Left renal pelvis (tissue), 4 donors: ENCODE data around the gene KIF21B. TPM values are rescaled to one million over a fixed set of nuclear protein-coding genes. Genes with fewer than 3 reads are reported as not detected.
A peak's percentile ranks its signal among the peaks of the same experiment; 100 is the strongest.
"Not testable (repeated sequence)": the region's sequence is repeated elsewhere in the genome, so short reads cannot be mapped to it uniquely, and the experiment has no call there.

Experiments
- DNase-seq, 4 donors: peaks; one replicate each; pipeline ENCODE4 v3.0.0-alpha.2; 2013; ENCODE audit warnings: low read depth in 4 of 4, low spot score in 3 of 4
- polyA plus RNA-seq, 4 donors: library from polyadenylated mRNA; unstranded; fragments of 120-200 nt; gene quantifications; one replicate each; pipeline ENCODE4 v1.2.1, GENCODE V29; 2013; ENCODE audit not compliant: insufficient read length in 4 of 4

The KIF21B gene
- polyA plus RNA-seq, 4 donors: 2.1 to 3.5 (median 2.5) TPM

DNA sequence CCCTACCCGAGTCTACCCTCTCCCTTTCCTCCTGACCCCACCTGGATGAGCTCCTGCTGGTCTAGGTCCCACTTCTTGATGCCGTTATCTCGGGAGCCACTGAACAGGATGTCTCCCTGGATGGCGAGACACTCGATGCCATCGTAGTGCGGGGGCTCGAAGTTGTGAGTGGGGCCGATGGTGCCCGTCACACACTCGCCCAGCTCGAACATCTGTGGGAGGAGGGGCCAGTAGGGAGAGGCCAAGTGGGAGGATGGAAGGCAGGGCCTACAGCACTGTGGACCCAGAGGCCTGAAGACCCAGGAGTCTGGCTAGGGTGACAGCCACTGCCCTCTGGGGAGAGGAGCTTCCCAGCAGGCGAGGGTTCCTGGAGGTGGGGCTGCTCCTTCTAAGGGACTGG is 48.1 kb downstream of the KIF21B start:
- DNase-seq: no peak

DNA sequence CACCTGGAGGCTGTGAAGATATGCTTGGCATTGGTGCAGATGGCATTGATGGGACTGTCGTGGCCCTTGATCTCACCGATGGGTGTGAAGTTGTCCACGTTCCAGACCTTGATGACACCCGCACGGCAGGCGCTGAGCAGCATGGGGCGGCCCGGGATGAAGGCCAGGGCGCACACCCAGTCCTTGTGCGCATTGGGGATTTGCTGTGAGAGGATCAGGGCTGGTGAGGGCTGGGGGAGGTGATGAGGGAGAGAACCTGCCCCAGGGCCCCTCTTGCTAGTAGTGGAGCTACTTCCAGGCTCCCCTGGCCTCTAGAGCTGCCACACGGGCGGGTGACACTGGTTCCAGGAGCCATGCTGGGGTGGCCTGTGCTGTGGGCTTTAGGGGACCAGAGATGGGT is 48.8 kb downstream of the KIF21B start:
- no peak for DNase-seq

DNA sequence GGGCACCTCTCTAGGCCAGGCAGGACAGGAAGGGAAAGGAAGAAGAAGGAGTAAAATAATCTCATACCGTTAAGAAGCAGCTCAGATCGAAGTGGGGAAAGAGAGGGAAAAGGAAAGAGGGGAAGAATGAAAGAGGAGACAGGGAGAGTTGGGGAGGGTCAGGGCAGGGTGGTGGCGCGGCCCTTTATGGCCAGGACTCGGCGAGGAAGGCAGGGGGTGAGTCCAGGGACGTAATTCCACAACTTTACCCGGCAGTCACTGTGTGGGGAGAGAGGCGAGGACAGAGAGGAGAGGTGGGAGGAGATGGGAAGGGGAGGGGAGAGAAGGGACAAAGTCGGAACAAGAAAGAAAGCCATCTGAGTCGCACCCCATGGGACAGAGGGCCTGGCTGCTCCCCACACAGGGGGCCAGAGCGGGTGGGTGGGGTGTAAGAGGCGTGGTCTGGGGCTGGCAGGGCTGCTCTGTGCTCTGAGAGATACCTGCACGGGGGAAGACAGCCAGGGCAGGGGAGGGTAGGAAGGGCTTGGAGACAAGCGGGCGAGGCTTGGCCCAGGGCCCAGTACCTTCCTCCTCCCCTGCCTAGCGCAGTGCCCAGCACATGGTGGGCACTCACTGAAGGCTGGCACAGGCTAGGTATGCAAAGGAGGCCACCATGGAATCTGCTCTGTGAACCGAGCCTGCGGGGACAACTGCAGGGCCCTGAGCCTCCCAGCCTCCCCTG is 49.4 kb downstream of the KIF21B start:
- no peak for DNase-seq

DNA sequence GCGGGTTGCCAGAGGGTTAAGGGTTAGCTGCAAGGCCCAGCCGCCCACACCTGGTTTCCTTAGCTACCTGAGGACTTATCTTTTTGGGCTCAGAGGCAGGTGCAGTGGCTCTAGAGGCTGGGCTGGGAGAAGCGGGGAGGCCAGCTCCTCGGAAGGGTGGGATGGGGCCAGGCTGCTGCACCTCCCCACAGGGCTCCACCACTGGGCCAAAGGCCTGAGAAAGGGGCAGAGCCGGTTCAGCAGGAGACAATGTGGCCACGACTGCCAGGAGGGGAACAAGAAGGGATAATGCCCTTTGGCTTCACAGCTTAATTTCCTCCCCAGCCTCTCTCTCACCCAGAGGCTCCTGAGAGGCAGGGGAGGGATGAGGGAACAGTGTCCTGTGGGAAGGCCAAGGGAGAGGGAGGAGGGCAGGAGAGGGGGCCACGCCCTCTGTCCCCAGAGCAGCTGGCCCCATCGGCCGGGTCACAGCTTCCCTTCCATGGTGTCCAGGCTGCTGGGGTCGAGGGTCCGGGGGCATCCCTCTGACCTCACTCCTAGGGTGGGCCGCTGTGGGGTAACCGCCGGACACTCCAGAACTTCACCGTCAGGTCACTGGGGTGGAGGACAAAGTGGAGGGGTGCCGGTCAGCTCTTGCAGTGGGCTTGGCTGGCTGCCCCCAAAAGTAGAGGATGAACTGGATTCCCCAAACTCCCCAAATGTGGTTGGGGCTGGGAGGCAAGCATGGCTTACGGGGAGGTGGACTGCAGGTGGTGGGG is 50.4 kb downstream of the KIF21B start:
- DNase-seq: no peak

DNA sequence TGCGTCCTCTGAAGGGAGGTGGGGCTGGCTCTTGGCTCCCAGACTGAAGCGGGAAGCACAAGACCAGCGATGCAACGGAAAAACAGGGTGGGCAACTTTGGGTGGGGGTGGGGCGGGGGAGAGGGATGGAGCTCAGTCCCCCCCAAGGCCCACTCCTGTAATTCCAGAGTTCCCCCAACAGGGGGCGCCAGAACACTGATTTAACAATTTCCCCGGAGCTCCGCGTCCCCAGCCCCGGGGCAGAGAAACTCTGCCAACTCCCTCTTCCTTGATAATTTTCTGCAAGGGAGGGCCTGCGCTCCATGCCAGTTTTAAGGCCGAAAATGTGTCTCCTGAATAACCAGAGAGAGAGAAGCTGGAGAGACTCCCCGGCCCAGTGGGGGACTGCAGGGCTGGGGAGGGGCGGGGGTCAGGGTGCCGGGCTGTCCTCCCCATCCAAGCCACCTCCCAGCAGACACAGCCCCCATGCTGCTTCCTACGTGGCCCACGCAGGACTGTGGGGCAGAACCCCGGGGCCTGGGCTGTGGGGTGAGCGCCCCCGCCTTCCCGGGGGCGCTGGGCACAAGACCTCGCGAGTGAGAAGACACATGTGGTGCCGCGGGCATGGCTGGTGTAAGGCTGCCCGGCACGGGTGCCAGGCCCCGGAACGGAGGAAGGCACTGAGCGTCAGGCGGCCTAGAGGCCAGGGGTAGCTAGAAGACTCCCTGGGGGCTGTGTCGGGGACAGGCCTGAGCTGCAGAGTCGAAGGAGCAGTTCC is 51.4 kb downstream of the KIF21B start:
- peak in 3 of 4 donors; percentile 38 to 54 (median 48) for DNase-seq

DNA sequence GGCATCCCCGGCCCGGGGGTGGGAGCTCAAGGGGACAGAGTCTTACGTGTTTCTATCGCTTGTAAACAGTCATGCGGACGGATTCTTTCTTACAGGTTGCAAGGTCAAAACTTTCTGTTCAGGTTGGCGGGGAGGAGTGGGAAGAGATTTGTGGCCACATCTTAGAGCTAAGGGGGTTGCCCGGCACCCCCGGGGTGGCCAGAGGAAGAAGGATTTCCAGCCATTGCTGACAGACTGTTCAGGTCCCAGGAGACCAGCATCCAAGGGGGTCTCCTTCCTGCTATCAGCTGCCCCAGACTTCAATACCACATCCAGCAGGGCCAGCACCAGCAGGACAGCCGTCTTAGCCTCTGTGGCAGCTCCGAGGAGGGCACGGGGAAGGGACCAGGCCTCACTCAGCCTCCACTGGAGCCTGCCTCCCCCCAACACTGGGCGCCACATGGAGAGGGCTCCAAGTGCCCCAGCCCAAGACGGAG is 52.0 kb downstream of the KIF21B start:
- DNase-seq: no peak

DNA sequence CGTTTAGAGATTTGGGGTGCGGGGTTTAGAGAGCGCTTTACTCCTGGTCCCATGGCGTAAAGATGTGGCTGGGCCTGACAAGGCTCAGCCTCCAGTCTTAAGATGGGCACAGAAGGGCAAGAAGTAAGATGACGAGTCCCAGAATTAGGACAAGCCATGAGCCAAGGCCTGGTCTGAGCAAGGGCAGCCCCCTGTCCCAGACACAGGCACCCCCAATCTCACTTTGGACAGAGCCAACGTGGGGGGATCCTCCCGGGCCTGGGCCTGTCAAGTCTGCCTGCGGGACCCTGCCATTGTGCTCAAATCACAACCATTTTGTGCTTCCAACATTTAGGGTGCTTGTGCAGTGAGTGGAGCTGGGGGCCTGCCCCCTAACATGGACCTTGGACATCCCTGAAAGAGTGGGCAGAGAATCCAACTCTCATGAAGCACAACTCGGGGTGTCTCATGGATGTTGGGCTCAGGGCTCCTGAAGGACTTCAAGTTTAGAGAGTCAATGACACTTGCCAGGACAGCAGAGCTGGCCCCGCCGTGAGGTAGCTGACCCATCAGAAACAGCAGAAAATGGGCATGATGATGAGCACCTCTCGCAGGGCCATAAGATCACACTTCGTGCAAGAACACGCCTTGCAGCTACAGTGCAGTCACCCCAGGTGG is 52.6 kb downstream of the KIF21B start:
- no peak for DNase-seq

DNA sequence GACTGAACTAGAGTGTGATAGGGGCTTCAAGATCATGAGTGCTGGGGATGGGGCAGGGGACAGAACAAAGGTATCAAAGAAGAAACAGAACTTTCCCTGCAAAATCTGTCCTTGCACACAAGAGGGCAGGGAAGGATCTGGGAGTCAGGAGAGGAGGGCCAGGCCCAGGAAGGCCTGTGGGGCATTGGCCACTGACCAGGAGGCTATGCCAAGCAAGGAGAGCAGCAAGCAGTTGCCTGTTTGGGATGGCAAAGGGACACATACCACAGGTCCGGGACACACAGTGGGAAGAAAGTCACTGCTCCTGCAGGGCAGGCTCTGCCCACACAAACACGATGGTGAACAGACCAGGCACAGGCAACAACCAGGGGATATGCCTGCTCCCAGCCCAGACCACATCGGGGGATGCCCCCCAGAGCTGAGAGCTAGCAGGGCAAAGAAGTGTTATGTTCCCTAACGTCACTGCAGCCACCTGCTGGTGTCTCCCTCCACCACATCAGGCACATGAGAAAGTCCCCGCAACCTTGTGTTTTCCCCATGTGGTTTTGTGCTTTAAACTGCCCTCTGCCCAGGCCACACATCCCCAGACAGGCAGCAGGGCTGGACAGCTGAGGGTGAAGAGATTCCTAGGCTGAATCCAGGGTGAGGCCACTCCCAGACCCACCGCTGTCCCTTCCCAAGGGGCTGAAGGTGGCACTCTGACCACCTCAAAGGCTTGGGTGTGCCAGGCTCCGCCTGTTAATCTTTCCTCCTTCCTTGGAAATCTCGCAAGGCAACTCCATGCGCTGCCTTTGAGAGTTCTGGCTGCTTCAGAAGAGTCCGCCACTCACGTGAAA is 53.6 kb downstream of the KIF21B start:
- no peak for DNase-seq

DNA sequence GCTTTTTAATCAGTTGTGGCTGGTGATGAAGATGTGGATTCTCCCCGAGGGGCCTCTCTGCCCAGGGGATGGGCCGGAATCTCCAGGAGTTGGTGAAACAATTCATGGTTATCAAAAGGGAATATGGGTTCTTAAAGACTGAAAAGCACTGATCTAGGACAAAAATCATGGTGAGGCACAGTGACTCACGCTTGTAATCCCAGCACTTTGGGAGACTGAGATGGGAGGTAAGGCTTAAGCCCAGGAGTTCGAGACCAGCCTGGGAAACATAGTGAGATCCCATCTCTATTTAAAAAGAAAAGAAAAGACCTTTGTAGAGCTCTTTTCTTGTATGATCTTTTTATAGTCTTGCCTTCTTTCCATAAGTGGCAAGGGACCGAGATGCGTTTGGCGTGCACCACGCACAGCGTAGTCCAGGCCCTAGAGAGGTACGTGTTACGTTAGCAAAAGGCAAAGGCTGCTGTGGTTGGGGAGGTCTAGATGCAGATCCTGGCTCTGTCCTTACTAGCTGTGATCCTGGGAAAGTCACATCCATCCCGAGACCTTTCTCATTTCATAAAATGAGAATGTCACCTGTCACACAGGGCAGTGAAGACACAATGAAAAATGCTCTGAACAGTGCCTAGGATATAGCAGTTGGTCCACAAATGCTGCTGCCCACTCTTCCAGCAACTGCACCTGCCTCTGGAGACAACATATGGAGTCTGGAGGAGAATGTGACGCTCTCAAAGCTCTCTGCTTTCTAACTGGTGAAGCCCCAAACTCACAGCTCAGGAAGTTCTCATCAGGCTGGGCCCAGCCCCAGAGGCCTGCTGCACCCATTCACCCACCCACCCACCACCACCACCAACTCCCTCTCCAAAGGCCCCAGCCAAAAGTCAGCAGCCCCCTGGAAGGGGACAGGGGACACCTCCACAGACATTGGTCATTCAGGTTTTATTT is 54.8 kb downstream of the KIF21B start:
- DNase-seq: no peak

DNA sequence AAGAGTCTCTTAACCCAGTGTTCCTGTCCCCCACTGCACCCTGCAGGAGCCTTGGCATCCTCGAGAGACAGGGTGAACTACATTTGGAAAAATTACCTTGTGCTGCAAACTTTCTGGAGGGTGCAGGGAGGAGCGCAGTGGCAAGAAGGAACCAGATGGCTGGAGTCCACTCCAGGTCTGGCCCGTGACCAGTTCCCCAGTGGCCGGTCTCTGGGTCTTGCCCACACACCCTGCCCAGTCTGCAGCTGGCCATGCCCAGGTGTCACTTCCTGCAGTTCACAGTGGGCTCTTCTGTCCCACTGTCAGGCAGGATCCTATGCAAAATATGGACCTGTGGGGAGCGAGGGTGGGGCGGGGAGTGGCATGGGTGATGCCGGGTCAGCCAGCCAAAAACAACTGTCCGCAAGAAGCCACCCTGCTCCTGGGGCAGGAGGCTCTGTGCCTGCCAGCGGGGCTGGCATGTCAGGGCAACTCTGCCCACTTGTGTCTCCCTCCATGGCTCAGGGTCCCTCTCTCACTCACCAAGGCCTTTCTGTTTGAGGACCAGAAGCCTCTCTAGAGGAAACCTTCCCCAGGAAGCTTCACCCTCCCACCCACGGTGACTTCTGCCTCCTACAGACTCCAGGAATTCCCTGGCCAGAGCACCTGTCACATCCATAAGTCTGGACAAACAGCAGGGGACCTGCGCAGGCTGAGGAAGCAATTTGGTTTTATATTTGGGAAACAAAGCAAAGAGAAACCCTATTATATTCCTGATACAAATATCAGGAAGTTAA is 55.6 kb downstream of the KIF21B start:
- no peak for DNase-seq

DNA sequence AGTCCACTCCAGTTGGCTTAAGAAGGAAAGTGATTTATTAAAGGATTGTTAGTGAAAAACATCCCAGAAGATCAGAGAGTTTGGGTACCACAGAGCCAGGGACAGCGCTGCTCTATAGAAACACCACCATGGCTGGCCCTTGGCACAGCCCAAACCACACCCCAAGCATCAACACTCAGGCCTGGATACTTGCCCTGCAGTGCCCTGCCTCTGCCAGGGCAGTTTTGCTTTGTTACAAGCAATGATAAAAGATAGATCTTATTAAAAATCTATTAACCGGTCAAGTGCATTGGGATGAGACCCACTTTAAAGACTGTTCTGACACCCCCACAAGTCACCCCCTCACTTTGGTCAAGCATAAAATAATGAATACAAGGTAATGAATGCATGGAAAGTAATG is 56.6 kb downstream of the KIF21B start:
- DNase-seq: no peak

DNA sequence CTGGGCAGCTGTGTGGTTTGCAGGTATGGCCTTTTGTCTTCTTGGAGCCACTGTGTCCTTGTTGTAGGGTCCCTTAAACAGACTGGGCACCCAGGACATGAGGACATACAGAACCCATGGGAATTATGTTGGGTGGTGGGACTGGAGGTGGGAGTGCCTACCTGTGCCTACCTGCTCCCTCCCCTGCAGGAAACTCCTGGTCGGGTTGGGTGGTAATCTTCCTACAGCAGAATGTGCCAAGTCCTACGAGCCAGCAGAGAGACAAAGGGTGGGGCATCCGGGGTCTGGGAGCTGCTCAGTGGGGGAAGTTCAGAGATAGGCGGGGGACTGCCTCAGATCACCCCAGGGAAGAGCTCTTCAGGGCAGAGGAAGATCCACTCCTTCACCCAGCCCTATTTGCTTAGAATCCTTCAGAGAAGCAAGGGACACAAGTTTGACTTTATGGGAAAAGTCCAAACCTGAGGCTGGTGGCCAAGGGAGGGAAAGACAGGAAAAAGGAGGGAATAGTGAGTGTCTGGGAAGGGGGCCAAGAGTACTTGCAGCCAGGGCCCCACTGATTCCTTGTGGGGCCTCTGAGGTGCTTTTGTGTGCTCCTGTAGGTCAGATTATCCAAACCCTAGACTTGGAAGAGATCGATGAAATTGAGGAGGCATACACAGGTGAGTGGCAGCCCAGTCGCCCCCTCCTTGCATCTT is 58.3 kb downstream of the KIF21B start:
- DNase-seq: no peak

DNA sequence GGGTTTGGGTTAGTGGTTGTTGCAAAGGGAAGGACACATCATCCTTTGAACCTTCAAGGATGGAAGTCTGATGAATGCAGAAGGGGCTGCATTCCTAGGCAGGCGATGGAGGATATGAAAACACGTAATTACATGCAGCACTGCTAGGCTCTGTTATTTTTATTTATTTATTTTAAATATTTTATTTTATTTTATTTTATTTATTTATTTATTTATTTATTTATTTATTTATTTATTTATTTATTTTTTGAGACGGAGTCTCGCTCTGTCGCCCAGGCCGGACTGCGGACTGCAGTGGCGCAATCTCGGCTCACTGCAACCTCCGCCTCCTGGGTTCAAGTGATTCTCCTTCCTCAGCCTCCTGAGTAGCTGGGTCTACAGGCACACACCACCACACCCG is 59.6 kb downstream of the KIF21B start:
- DNase-seq: not testable (repeated sequence)

DNA sequence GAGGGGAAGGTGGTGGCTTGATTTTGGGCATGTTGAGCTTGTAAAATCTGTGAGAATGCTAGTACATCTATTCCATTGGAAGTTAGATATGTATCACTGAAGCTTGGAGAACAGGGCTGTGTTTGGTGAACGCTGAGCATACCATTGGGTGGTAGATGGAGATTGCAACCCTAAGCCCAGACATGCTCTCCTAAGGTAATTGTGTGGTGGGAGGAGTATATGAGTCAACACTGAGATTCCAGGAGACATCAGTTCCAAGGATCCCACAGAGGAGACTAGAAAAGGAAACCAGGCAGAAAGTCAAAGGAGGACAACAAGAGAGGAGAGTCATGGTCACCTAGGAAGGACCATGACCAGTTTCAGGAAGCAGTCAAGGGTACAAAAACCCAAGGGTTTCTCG is 60.4 kb downstream of the KIF21B start:
- no peak for DNase-seq

DNA sequence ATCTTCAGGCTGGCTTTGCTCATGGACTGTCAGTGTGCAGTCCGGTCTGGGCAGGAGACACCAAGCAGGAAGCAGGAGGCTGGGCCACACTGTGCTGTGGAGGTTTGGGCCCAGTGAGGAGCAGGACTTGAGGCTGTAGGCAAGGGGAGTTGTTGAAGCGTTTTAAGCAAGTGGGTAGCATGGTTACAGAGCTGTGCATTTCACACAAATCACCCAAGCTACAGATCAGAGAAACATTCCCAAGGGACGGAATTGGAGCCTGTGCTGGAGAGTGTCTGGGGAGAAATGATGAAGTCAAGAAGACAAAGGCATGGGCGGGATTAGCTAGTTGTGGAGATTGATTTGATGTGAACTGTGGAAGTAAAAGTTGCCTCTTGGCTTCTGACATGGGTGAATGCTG is 60.9 kb downstream of the KIF21B start:
- no peak for DNase-seq

DNA sequence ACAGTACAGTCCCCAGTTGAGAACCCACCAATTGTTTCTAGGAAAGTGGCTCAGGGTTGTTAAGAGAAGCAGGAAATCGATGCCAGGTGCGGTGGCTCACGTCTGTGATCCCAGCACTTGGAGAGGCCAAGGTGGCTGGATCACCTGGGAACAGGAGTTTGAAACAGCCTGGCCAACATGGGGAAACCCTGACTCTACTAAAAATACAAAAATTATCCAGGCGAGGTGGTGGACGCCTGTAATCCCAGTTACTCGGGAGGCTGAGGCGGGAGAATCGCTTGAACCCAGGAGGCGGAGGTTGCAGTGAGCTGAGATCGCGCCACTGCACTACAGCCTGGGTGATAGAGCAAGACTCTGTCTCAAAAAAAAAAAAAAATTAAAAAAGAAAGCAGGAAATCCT is 61.4 kb downstream of the KIF21B start:
- DNase-seq: not testable (repeated sequence)

DNA sequence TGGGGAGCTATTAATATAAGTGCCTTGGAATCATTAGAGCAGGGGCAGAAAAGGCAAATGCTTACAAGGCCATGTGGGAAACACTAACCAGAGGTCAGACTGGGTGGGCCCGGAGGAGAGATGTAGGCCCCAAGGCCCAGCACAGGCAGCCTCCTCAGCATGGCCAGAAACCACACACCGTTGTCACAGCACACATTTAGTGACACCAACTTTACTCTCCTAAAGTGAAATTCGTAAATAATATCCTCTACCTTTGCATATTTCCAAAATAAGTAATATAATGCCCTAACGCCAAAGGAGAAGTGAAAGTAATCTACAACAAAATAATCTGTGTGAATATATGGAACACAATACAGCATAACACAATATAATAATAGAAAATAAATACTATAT is 62.6 kb downstream of the KIF21B start:
- no peak for DNase-seq
